NT2/D1 (cell line): ENCODE data around the gene UBE2Q2.

Experiments used
- YY1 ChIP-seq: IDR thresholded peaks from 2 replicates; pipeline ENCODE4 v1.6.1; 2011; ENCODE audit not compliant: insufficient read length, insufficient read depth
- ZNF274 ChIP-seq: IDR thresholded peaks from 2 replicates; pipeline ENCODE4 v1.6.1; 2011; ENCODE audit warnings: mild to moderate bottlenecking, low read depth, low read length

DNA sequence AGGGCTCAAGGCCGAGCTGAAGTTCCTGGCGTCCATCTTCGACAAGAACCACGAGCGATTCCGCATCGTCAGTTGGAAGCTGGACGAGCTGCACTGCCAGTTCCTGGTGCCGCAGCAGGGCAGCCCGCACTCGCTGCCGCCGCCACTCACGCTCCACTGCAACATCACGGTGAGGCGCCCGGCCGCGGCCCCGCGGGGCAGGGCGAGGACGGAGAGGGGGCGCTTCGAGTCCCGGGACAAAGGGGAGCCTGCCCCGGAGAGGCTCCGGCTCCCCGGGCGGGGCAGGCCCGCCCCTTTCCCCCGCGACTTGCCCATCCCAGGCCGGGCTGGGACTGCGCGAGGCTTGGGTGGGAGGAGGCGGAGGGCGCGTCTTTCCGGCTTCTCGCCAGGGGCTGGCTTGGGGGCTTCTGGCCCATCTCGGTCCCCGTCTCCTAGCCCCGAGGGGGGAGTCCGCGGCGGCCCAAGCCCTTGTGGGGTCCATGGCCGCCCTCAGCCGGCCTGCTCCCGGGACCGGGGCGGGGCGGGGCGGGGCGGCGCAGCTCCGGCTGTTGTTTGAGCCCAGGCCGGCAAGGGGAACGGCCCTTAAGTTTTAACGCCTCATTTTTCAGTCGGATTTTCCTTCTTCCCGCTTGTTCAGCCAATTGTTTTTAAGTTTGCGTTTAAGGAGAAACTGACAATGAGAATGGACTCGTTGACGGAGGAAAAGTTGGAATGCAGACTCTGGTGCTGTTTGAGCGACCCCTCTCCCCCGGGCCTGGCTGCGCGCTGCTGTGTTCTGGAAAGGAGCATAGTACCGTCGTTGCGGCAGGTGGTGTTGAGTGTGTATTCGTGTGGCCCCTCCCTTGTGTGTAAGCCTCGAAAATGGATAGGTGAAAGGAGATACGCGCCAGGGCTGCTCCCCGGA, 683 bp downstream of the UBE2Q2 start:
- TF ChIP-seq ZNF274 (no peak), YY1 (peak; percentile 3)
